GM23338 (cell line): ENCODE results near the gene IL1RAPL2.

Source experiments
- CREB1 ChIP-seq: fragments of 250-450 bp; sonication (Bioruptor Pico); IDR thresholded peaks from 2 replicates; pipeline ENCODE4 v1.5.0; 2020; ENCODE audit warnings: low read depth, mild to moderate bottlenecking, moderate library complexity
- EZH2 ChIP-seq: fragments of 200-600 bp; sonication (generic); IDR thresholded peaks from one replicate; pipeline ENCODE4 v1.8.0; 2017; ENCODE audit warnings: antibody characterized with exemption, mild to moderate bottlenecking, low read depth; ENCODE audit not compliant: unreplicated experiment
- EZH2phosphoT487 ChIP-seq: fragments of 200-600 bp; sonication (generic); IDR thresholded peaks from one replicate; pipeline ENCODE4 v1.8.1; 2018; ENCODE audit warnings: antibody characterized with exemption; ENCODE audit not compliant: unreplicated experiment
- JUNB ChIP-seq: IDR thresholded peaks from one replicate; pipeline ENCODE4 v1.6.1; 2016; ENCODE audit warnings: antibody characterized with exemption; ENCODE audit not compliant: unreplicated experiment
- NANOG ChIP-seq: IDR thresholded peaks from 2 replicates; pipeline ENCODE4 v1.6.1; 2016; ENCODE audit warnings: antibody characterized with exemption, borderline replicate concordance
- POLR2AphosphoS5 ChIP-seq: IDR thresholded peaks from 2 replicates; pipeline ENCODE4 v1.6.1; 2016; ENCODE audit warnings: antibody characterized with exemption, low read depth
- STAT1 ChIP-seq: IDR thresholded peaks from one replicate; pipeline ENCODE4 v1.6.1; 2016; ENCODE audit warnings: antibody characterized with exemption; ENCODE audit not compliant: unreplicated experiment
- ZNF114 ChIP-seq: fragments of 250-450 bp; sonication (Bioruptor Pico); IDR thresholded peaks from 2 replicates; pipeline ENCODE4 v1.5.0; 2020; ENCODE audit warnings: mild to moderate bottlenecking, moderate library complexity
- ZNF331 ChIP-seq: fragments of 250-450 bp; sonication (Bioruptor Pico); IDR thresholded peaks from 2 replicates; pipeline ENCODE4 v1.5.0; 2020; ENCODE audit warnings: low read depth, mild to moderate bottlenecking, moderate library complexity
- TF ChIP-seq, protein P1 (sequence below), 2 experiments: fragments of 200-600 bp in 1 of 2; sonication (generic) in 1 of 2; conservative IDR thresholded peaks; 2 replicates each; pipeline versions ENCODE4 v1.5.1 to v1.6.1; 2016 to 2017; ENCODE audit warnings: antibody characterized with exemption in 2 of 2, low read depth in 2 of 2, mild to moderate bottlenecking in 2 of 2, moderate library complexity in 1 of 2
- TF ChIP-seq, protein P2 (sequence below): IDR thresholded peaks from one replicate; pipeline ENCODE4 v1.6.1; 2018; ENCODE audit warnings: antibody characterized with exemption; ENCODE audit not compliant: unreplicated experiment
- TF ChIP-seq, protein P3 (sequence below): fragments of 250-450 bp; sonication (Bioruptor Pico); IDR thresholded peaks from 2 replicates; pipeline ENCODE4 v1.5.0; 2020; ENCODE audit warnings: mild to moderate bottlenecking, moderate library complexity

DNA sequence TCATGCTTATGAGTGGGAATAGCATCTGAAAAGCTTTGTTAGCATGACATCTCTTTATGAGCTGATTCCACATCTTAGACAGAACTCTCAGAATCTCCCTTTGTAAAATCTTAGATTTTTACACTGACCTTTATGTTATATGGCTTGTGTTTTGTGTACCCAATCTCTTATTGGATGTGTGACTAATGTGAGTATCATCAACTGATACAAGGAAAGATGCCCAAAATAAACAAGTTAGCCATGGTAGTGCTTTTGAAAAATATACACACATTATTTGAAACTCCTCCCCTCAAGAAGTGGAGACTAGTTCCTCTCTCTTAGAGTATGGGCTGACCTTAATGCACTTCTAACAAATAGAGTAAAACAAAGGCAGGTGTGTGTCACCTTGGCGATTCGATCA, 1096.2 kb downstream of the IL1RAPL2 start:
- TF ChIP-seq, protein P1, sequence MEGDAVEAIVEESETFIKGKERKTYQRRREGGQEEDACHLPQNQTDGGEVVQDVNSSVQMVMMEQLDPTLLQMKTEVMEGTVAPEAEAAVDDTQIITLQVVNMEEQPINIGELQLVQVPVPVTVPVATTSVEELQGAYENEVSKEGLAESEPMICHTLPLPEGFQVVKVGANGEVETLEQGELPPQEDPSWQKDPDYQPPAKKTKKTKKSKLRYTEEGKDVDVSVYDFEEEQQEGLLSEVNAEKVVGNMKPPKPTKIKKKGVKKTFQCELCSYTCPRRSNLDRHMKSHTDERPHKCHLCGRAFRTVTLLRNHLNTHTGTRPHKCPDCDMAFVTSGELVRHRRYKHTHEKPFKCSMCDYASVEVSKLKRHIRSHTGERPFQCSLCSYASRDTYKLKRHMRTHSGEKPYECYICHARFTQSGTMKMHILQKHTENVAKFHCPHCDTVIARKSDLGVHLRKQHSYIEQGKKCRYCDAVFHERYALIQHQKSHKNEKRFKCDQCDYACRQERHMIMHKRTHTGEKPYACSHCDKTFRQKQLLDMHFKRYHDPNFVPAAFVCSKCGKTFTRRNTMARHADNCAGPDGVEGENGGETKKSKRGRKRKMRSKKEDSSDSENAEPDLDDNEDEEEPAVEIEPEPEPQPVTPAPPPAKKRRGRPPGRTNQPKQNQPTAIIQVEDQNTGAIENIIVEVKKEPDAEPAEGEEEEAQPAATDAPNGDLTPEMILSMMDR (conservative IDR thresholded peaks at IDR 0.05; ENCODE audit: low read depth in 2 of 2): no peak
- TF ChIP-seq STAT1 (no peak), EZH2 (no peak), POLR2AphosphoS5 (no peak), CREB1 (CRISPR knock-in tag) (no peak), ZNF114 (CRISPR knock-in tag) (no peak), EZH2phosphoT487 (no peak), JUNB (no peak), ZNF331 (CRISPR knock-in tag) (no peak), NANOG (no peak)
- TF ChIP-seq, protein P2, sequence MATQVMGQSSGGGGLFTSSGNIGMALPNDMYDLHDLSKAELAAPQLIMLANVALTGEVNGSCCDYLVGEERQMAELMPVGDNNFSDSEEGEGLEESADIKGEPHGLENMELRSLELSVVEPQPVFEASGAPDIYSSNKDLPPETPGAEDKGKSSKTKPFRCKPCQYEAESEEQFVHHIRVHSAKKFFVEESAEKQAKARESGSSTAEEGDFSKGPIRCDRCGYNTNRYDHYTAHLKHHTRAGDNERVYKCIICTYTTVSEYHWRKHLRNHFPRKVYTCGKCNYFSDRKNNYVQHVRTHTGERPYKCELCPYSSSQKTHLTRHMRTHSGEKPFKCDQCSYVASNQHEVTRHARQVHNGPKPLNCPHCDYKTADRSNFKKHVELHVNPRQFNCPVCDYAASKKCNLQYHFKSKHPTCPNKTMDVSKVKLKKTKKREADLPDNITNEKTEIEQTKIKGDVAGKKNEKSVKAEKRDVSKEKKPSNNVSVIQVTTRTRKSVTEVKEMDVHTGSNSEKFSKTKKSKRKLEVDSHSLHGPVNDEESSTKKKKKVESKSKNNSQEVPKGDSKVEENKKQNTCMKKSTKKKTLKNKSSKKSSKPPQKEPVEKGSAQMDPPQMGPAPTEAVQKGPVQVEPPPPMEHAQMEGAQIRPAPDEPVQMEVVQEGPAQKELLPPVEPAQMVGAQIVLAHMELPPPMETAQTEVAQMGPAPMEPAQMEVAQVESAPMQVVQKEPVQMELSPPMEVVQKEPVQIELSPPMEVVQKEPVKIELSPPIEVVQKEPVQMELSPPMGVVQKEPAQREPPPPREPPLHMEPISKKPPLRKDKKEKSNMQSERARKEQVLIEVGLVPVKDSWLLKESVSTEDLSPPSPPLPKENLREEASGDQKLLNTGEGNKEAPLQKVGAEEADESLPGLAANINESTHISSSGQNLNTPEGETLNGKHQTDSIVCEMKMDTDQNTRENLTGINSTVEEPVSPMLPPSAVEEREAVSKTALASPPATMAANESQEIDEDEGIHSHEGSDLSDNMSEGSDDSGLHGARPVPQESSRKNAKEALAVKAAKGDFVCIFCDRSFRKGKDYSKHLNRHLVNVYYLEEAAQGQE: no peak
- TF ChIP-seq, protein P3, sequence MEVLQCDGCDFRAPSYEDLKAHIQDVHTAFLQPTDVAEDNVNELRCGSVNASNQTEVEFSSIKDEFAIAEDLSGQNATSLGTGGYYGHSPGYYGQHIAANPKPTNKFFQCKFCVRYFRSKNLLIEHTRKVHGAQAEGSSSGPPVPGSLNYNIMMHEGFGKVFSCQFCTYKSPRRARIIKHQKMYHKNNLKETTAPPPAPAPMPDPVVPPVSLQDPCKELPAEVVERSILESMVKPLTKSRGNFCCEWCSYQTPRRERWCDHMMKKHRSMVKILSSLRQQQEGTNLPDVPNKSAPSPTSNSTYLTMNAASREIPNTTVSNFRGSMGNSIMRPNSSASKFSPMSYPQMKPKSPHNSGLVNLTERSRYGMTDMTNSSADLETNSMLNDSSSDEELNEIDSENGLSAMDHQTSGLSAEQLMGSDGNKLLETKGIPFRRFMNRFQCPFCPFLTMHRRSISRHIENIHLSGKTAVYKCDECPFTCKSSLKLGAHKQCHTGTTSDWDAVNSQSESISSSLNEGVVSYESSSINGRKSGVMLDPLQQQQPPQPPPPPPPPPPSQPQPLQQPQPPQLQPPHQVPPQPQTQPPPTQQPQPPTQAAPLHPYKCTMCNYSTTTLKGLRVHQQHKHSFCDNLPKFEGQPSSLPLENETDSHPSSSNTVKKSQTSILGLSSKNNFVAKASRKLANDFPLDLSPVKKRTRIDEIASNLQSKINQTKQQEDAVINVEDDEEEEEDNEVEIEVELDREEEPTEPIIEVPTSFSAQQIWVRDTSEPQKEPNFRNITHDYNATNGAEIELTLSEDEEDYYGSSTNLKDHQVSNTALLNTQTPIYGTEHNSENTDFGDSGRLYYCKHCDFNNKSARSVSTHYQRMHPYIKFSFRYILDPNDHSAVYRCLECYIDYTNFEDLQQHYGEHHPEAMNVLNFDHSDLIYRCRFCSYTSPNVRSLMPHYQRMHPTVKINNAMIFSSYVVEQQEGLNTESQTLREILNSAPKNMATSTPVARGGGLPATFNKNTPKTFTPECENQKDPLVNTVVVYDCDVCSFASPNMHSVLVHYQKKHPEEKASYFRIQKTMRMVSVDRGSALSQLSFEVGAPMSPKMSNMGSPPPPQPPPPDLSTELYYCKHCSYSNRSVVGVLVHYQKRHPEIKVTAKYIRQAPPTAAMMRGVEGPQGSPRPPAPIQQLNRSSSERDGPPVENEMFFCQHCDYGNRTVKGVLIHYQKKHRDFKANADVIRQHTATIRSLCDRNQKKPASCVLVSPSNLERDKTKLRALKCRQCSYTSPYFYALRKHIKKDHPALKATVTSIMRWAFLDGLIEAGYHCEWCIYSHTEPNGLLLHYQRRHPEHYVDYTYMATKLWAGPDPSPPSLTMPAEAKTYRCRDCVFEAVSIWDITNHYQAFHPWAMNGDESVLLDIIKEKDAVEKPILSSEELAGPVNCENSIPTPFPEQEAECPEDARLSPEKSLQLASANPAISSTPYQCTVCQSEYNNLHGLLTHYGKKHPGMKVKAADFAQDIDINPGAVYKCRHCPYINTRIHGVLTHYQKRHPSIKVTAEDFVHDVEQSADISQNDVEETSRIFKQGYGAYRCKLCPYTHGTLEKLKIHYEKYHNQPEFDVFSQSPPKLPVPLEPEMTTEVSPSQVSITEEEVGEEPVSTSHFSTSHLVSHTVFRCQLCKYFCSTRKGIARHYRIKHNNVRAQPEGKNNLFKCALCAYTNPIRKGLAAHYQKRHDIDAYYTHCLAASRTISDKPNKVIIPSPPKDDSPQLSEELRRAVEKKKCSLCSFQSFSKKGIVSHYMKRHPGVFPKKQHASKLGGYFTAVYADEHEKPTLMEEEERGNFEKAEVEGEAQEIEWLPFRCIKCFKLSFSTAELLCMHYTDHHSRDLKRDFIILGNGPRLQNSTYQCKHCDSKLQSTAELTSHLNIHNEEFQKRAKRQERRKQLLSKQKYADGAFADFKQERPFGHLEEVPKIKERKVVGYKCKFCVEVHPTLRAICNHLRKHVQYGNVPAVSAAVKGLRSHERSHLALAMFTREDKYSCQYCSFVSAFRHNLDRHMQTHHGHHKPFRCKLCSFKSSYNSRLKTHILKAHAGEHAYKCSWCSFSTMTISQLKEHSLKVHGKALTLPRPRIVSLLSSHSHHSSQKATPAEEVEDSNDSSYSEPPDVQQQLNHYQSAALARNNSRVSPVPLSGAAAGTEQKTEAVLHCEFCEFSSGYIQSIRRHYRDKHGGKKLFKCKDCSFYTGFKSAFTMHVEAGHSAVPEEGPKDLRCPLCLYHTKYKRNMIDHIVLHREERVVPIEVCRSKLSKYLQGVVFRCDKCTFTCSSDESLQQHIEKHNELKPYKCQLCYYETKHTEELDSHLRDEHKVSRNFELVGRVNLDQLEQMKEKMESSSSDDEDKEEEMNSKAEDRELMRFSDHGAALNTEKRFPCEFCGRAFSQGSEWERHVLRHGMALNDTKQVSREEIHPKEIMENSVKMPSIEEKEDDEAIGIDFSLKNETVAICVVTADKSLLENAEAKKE (CRISPR knock-in tag): no peak
